IPS-20b (cell line): ENCODE measurements around the gene XAF1.
"Not testable (repeated sequence)": the region's sequence is repeated elsewhere in the genome, so short reads cannot be mapped to it uniquely, and the experiment has no call there.

ENCODE experiments used
- H3K27ac ChIP-seq: one replicate; pipeline ENCODE4 v1.5.1; 2013; ENCODE audit warnings: low read length
- H3K27me3 ChIP-seq: 2 replicates; pipeline ENCODE4 v1.6.1; 2013; ENCODE audit warnings: mild to moderate bottlenecking, low read length, inconsistent platforms; ENCODE audit not compliant: insufficient read depth
- H3K36me3 ChIP-seq: 2 replicates; pipeline ENCODE4 v1.6.1; 2013; ENCODE audit warnings: low read depth, mild to moderate bottlenecking, inconsistent platforms, low read length, moderate library complexity; ENCODE audit not compliant: insufficient read depth
- H3K4me1 ChIP-seq: 2 replicates; pipeline ENCODE4 v1.6.1; 2013; ENCODE audit warnings: mild to moderate bottlenecking, control low read depth, inconsistent platforms, low read length, moderate library complexity; ENCODE audit not compliant: insufficient read depth
- H3K4me3 ChIP-seq: 2 replicates; pipeline ENCODE4 v1.5.1; 2013; ENCODE audit warnings: mild to moderate bottlenecking, low read length, inconsistent platforms
- H3K9ac ChIP-seq: 2 replicates; pipeline ENCODE4 v1.6.1; 2013; ENCODE audit warnings: low read depth, mild to moderate bottlenecking, inconsistent platforms, low read length, moderate library complexity
- H3K9me3 ChIP-seq: 2 replicates; pipeline ENCODE4 v1.6.1; 2013; ENCODE audit warnings: mild to moderate bottlenecking, low read depth, low read length, inconsistent platforms; ENCODE audit not compliant: insufficient read depth

Gene XAF1

DNA sequence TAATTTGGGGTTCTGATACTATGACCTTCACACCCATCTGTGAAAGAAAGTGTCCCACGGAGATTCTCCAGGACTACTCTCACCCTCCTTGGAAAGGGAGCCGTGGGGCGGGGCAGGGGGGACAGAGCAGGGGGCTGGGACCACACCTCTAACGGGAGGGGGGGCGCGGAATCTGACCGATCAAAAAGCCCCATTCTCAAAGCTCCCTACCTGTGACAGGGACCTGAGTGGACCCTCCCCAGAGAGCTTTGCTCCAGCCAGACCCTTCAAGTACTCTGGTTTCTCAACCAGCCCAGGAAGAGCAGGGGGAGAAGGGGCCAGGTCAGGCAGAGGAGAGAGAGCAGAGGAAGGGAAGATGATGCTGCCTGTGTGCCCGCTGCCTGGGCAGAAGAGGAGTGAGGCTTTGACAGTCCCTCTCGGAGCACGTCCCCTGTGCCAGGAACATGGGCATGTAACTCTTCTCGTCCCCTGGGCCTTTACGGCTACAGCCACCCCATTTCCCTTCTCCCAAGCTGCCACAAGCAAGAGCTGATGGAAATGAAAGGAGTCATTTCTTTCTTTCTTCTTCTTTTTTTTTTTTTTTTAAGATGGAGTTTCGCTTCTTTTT is 682 bp downstream of the XAF1 start:
- Histone ChIP-seq H3K27me3 (no peaks in the 10 kb centered on the region), H3K4me1 (peaks cover 8% of the 10 kb centered on the region; the same call in 1 of the 2 replicates), H3K27ac (no peak overlapping the region), H3K9me3 (no peaks in the 10 kb centered on the region), H3K9ac (no peak overlapping the region), H3K4me3 (no peak overlapping the region), H3K36me3 (no peaks in the 10 kb centered on the region)

DNA sequence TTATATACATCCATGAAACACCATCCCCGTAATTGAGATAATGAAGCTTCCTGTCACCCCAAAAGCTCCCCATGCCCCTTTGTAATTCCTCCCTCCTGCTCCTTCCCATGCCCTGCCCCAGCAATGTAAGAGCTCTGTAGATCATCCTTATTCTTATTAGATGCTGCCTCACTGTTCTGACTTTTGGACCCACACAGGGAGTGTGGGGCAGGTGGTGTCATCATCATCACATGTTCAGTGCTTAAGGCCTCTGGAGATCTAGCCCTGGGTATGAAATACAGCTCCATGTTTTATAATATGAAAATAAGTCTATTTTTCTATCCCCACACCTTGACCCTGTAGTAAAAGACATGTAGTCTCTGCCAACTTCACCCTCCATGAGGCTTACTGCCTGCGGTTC is 1.9 kb downstream of the XAF1 start:
- Histone ChIP-seq H3K9me3 (no peaks in the 10 kb centered on the region), H3K9ac (no peak overlapping the region), H3K27me3 (no peaks in the 10 kb centered on the region), H3K4me3 (no peak overlapping the region), H3K36me3 (no peaks in the 10 kb centered on the region), H3K27ac (no peak overlapping the region), H3K4me1 (peaks cover under 1% of the 10 kb centered on the region; the same call in 1 of the 2 replicates)

DNA sequence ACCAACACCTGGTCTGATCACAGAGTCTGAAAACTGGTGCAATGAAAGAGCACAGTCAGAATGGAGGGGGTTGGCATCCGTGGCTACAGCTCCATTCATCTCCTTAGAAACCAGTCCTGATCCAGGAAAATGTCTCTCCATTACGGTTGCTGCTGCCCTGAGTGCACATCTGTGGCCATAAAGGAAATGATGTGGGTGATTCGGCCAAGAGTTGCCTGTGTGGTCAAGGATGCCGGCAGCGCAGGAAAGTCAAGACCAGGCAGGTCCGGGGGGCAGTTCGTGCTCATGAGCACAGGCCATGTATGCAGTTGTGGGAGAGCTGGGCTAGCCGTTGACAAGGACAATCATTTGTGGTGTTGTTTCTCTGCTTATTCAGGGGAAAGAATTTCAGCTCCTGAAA is 5.9 kb downstream of the XAF1 start:
- no peaks in the 10 kb centered on the region for H3K27me3 ChIP-seq
- no peaks in the 10 kb centered on the region for H3K4me1 ChIP-seq
- no peaks in the 10 kb centered on the region for H3K9me3 ChIP-seq
- no peaks in the 10 kb centered on the region for H3K36me3 ChIP-seq
- no peak overlapping the region for H3K27ac ChIP-seq
- no peak overlapping the region for H3K4me3 ChIP-seq
- no peak overlapping the region for H3K9ac ChIP-seq

DNA sequence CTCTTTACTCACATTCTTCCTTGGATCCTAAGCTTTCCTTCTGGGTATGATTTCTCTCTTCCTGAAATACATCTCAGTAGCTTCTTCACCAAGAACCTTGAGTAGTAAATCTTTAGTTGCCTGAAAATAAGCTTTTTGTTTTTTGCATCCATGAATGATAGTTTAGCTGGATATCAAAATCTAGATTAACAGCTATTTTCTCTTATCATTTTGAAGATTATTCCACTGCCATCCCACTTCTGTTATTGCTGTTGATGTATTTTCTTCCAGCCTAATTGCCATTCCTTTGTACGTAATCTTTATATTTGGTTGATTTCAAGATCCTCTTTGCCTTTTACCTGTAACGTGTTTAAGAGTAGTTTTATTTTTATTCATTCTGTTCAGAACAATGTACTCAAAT is 12.6 kb downstream of the XAF1 start:
- peaks cover 15% of the 10 kb centered on the region; the same call in 1 of the 2 replicates for H3K27me3 ChIP-seq
- H3K27ac ChIP-seq = no peak overlapping the region
- peaks cover 11% of the 10 kb centered on the region; the same call in 1 of the 2 replicates for H3K9me3 ChIP-seq
- H3K9ac ChIP-seq = no peak overlapping the region
- no peak overlapping the region for H3K4me3 ChIP-seq
- H3K36me3 ChIP-seq = no peaks in the 10 kb centered on the region
- no peaks in the 10 kb centered on the region for H3K4me1 ChIP-seq

DNA sequence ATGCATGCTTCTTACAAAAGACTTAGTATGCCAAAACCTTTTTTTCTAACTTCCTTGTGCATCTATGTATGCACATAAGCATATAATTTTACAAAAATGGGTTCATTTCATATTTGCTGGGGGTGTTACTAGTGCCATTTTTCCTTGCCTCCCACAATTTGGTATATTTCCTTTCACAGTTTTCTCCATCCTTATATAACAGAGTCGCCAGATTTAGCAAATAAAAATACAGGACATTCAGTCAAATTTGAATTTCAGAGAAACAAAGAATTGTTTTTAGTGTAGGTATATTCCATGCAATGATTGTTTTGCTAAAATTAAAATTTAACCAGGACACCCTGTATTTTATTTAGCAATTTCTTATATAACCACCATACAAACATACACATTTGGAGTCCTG is 16.2 kb downstream of the XAF1 start:
- Histone ChIP-seq H3K27me3 (peaks cover 44% of the 10 kb centered on the region), H3K9me3 (peaks cover 11% of the 10 kb centered on the region; the same call in 1 of the 2 replicates), H3K27ac (no peak overlapping the region), H3K36me3 (no peaks in the 10 kb centered on the region), H3K4me1 (no peaks in the 10 kb centered on the region), H3K4me3 (no peak overlapping the region), H3K9ac (no peak overlapping the region)

DNA sequence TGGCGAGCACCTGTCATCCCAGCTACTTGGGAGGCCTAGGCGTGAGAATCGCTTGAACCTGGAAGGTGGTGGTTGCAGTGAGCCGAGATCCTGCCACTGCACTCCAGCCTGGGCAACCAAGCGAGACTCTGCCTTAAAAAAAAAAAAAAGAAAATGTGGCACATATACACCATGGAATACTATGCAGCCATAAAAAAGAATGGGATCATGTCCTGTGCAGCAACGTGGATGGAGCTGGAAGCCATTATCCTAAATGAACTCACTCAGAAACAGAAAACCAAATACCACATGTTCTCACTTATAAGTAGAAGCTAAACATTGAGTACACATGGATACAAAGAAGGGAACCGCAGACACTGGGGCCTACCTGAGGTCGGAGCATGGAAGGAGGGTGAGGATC is 19.1 kb downstream of the XAF1 start:
- peaks cover 72% of the 10 kb centered on the region for H3K27me3 ChIP-seq
- H3K9me3 ChIP-seq, H3K9ac ChIP-seq, H3K4me1 ChIP-seq, H3K27ac ChIP-seq, H3K4me3 ChIP-seq, H3K36me3 ChIP-seq: not testable (repeated sequence)

DNA sequence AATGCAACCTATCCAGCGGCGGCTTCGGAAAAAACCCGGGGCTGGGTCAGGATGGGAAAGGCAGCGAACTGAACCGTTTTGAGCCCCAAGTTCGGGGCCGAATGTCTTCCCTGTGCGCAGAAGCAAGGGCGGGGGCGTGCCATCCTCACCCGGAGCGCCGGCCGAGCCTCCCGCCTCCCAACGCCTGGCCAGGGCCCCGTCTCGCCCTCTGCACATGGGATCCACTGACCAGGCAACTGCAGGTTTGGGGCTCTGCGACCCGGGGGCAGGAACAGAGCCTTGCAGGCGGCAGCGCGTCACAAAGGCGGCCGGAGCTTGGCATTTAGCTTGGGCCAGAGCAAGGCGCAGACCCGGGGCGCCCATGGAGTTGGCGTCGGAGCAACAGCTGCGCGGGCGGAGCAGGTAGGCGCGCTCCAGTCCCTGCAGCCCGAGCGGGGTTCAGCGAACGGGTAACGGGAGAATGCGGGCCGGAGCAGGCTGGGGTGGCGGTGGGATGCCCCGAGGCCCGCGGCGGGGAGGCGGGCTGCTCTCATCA is 20.1 kb downstream of the XAF1 start, which contains the start of gene FBXO39:
FBXO39 (plus strand) TSS at position 345 of the 535 bp plus-strand sequence. CDS start 3,654 bp downstream, outside the sequence.
- peak within 1 kb of the TSS; percentile 56; the same call in 1 of the 2 replicates for H3K4me3 ChIP-seq
- H3K9me3 ChIP-seq = no peaks in the 10 kb centered on the region
- H3K9ac ChIP-seq = no peak within 1 kb of the TSS

DNA sequence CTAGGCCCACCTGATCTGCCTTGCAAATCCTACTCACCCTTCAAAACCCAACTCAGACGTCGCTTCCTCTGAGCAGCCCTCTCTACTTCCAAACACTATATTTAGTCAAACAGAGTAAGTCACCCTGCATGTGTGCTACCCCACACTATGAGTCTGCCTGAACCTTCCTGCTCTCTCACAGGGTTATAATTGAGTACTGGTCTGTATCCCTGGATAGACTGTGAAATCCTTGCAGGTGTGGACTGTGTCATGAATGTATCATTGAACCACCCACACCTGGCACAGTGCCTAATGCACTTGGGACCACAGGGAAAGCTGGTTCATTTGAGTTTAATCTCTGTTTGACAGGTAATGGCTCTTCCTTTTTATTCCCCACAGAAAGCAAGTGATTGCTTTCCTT is 23.6 kb downstream of the XAF1 start:
- peaks cover 55% of the 10 kb centered on the region for H3K27me3 ChIP-seq
- no peak overlapping the region for H3K9ac ChIP-seq
- H3K4me3 ChIP-seq = no peak overlapping the region
- no peaks in the 10 kb centered on the region for H3K36me3 ChIP-seq
- H3K27ac ChIP-seq = no peak overlapping the region
- no peaks in the 10 kb centered on the region for H3K9me3 ChIP-seq
- no peaks in the 10 kb centered on the region for H3K4me1 ChIP-seq

More for the DNA sequence above, 20.1 kb downstream of the XAF1 start, which contains the start of gene FBXO39:
- Histone ChIP-seq H3K27ac (no peak within 1 kb of the TSS), H3K36me3 (no peaks in the 10 kb centered on the region), H3K27me3 (peaks cover 68% of the 10 kb centered on the region), H3K4me1 (no peaks in the 10 kb centered on the region)

DNA sequence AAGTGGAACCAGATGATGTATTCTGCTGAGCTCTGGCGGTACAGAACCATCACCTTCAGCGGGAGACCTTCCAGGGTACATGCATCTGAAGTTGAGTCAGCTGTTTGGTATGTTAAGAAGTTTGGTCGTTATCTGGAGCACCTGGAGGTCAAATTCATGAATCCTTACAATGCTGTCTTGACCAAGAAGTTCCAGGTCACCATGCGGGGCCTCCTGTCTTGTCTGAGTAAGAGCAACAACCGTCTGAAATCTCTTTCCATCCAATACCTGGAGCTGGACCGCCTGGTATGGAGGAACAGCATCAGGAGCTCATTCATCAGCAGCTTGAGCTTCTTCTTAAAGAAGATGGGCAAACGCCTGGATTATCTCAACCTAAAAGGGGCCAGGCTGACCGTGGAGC is 24.2 kb downstream of the XAF1 start:
- peaks cover 49% of the 10 kb centered on the region for H3K27me3 ChIP-seq
- no peak overlapping the region for H3K9ac ChIP-seq
- H3K36me3 ChIP-seq = no peaks in the 10 kb centered on the region
- no peaks in the 10 kb centered on the region for H3K4me1 ChIP-seq
- H3K27ac ChIP-seq = no peak overlapping the region
- no peaks in the 10 kb centered on the region; the same call in 1 of the 2 replicates for H3K9me3 ChIP-seq
- no peak overlapping the region for H3K4me3 ChIP-seq

DNA sequence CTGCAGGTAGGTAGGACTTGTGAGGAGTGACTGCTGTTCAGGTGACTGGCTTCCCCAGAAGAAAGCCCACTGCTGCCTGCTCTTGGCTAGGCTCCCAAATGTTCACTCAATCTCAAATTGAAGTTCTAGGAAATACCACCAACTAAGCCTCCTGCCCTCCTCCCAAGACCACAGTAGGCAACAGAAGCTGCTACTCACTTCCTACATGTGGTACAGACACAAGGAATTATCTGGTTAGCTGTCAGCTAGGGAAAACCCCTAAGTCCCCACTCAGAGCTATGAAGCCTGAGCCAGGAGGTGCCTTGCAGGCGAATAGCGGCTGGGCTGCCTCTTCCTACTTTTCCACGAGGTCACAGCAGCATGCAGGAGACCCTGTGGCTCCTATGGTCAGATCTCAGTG is 25.0 kb downstream of the XAF1 start:
- peaks cover 40% of the 10 kb centered on the region for H3K27me3 ChIP-seq

DNA sequence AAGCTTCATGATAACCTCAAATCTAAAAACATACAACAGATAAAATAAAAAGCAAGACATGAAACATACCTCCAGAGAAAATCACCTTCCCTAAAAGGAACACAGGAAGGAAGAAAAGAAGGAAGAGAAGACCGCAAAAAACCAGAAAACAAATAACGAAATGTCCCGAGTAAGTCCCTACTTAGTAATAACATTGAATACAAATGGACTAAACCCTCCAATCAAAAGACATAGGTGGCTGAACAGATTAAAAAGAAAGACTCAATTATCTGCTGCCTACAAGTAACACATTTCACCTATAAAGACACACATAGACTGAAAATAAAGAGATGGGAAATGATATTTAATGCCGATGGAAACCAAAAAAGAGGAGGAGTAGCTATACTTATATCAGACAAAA is 26.4 kb downstream of the XAF1 start:
- Histone ChIP-seq H3K4me1 (no peaks in the 10 kb centered on the region), H3K36me3 (no peaks in the 10 kb centered on the region), H3K27me3 (peaks cover 26% of the 10 kb centered on the region), H3K27ac (no peak overlapping the region), H3K9ac (no peak overlapping the region), H3K9me3 (no peaks in the 10 kb centered on the region; the same call in 1 of the 2 replicates), H3K4me3 (no peak overlapping the region)

More for the DNA sequence above, 25.0 kb downstream of the XAF1 start:
- no peak overlapping the region for H3K27ac ChIP-seq
- no peak overlapping the region for H3K4me3 ChIP-seq
- no peaks in the 10 kb centered on the region for H3K4me1 ChIP-seq
- H3K9me3 ChIP-seq = no peaks in the 10 kb centered on the region; the same call in 1 of the 2 replicates
- H3K9ac ChIP-seq = no peak overlapping the region
- H3K36me3 ChIP-seq = no peaks in the 10 kb centered on the region

DNA sequence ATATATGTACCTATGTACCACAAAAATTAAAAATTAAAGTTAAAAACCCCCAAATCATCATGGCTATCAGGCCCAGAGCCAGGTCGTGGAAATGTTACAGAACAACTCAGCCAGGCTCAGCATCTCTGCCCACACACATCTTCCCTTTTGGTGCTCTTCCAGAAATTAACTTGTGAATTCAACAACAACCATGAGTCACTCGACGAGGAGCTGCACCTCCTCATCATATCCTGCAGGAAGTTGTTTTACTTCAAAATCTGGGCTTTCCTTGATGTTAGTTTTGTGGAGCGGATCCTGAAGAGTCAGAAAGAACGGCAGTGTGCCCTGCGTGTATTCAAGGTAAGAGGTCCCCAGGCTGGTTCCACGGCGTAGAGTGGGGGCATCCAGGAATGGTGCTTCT is 30.8 kb downstream of the XAF1 start:
- H3K9me3 ChIP-seq = no peaks in the 10 kb centered on the region; the same call in 1 of the 2 replicates
- H3K4me3 ChIP-seq = no peak overlapping the region
- H3K27ac ChIP-seq = no peak overlapping the region

More for the DNA sequence above, 30.8 kb downstream of the XAF1 start:
- no peak overlapping the region for H3K9ac ChIP-seq
- no peaks in the 10 kb centered on the region; the same call in 1 of the 2 replicates for H3K27me3 ChIP-seq
- no peaks in the 10 kb centered on the region for H3K36me3 ChIP-seq
- H3K4me1 ChIP-seq = no peaks in the 10 kb centered on the region
